HG03064 (cell line): ENCODE results near the gene CFAP410.

Source experiments
- ATAC-seq: cut with Tn5 transposase; IDR thresholded peaks from one replicate; pipeline ENCODE4 v1.9.1; 2021; ENCODE audit warnings: low read depth; ENCODE audit not compliant: unreplicated experiment

The CFAP410 gene

GRCh38 chr21:44332965-44333364, 6.2 kb downstream of the CFAP410 start:
- ATAC-seq = no peak

DNA sequence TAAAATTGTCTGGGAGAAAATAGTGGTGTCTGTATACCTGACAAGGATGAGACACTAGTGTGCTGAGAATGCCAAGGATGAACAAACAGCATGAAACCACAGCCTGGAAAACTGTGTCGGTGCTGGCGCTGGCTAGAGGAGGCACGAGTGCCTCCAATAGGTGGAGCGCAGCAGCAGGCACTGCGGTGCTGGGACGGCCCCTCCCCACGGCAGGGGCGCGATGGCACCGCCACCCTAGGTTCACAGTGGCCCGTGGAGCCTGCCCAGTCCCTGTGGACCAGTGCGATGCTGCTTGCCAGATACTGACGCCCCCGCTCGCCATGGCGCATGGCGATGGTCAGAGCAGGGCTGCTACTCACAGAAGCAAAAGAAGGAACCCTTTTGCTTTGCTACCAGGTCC, 6.8 kb downstream of the CFAP410 start:
- no peak for ATAC-seq

DNA sequence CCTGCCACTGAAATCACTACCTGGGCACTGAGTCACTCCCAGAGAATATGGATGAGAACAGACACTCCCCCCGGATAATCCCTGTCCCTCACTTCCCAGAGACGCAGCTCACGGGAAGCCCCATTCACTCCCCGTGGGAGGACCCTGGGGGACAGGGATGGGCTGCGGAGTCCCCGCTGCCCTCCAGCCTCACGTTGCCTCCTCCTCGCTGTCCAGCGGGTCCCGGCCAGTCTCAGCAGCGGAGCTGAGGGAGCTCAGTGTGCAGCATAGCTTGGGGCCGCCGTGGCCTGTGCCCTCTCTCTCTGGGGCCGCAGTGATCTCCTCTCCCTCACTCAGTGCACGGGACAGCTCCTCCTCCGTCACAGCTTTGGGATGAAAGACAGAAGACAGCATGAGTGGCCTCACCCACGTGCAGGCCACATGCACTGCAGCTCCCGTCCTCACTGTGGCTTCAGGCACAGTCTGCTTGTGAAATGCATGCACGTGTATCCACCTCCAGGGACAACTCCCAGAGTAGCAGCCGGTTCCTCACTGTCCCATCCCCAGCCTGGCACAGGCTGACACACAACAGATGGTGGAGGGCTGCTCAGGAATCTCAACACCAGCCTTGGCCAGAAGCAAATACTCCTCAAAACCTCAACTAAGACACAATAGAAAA, 7.4 kb downstream of the CFAP410 start:
- no peak for ATAC-seq

GRCh38 chr21:44331209-44331608, 8.0 kb downstream of the CFAP410 start:
- no peak for ATAC-seq

- no peak for ATAC-seq
These were observed 8.5 kb downstream of the CFAP410 start for GRCh38 chr21:44330698-44331097.

GRCh38 chr21:44329971-44330681, 9.1 kb downstream of the CFAP410 start:
- no peak for ATAC-seq

GRCh38 chr21:44329086-44329889, 9.9 kb downstream of the CFAP410 start:
- ATAC-seq = no peak

GRCh38 chr21:44328242-44328895, 10.8 kb downstream of the CFAP410 start:
- no peak for ATAC-seq

DNA sequence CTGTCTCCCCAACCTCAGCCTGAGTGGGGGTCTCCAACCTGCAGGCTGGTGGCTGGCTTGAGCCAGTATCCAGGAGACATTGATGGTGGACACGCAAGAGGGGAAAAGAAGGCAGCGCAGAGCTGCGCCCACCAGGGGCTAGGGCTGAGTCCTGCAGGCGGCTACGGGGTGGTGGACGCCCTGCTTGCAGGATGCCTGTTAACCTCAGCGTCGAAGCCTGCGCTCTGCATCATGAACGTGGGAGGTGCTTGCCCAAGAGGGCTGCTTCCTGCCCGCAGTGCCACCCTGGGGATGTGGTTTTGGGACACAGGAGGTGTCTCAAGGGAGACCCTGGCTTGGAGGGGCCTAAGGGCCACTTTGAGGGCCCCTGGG, 11.6 kb downstream of the CFAP410 start:
- ATAC-seq = no peak

GRCh38 chr21:44326716-44327602, 12.2 kb downstream of the CFAP410 start:
- no peak for ATAC-seq

DNA sequence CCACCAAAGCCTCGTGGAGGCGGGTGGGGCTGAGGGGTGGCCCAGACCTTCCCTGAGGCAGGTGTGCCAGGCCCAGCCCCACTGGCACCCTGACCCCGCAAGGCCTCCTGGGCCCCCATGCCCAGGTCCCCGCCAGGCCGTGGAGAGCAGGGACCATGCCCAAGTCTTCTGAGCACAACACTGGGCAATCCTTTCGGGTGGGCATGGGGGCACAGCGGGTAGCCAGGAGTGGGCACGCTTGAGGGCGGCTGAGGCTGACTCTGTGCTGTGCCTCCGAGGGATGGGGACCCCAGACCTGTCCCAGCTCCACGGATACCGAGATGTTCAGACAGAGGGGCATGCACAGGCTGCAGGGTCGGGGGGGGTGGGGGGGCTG, 12.9 kb downstream of the CFAP410 start:
- ATAC-seq = no peak

DNA sequence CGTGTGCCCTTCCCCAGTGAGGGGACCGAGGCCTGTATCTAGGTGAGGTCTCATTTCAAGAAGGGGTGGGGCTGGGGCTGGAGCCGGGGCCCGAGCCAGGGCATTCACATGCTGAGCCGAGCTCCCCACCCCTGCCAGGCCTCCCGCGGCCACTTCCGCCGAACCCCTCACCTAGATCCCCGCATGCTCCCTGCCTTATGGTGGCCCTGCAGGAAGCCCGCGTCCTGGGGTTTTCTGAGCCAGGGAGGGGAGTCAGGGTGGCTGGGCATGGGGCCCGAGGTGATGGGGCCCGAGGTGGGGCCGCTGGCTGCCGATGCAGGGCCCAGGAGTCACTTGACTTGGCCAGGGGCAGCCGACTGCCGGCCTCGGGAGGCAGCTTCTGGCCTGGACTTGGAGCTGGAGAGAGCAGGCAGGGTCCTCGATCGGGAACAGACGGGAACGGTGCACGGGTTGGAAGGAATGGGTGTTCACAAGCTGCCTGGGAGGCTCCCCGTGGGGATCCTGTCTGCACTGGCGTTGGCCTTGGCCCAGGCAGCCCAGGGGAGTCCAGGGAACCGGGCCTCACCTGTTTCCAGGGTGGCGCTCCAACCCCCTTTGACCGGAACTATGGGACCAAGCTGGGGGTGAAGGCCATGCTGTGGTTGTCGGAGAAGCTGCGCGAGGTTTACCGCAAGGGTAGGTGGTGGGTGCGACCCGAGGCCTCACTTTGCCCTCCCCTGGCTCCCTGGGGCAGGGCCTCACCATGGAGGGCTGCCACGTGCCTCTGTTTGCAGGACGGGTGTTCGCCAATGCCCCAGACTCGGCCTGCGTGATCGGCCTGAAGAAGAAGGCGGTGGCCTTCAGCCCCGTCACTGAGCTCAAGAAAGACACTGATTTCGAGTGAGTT, 13.6 kb downstream of the CFAP410 start:
- ATAC-seq = no peak

- no peak for ATAC-seq
These were observed 14.4 kb downstream of the CFAP410 start for GRCh38 chr21:44324854-44325107.

DNA sequence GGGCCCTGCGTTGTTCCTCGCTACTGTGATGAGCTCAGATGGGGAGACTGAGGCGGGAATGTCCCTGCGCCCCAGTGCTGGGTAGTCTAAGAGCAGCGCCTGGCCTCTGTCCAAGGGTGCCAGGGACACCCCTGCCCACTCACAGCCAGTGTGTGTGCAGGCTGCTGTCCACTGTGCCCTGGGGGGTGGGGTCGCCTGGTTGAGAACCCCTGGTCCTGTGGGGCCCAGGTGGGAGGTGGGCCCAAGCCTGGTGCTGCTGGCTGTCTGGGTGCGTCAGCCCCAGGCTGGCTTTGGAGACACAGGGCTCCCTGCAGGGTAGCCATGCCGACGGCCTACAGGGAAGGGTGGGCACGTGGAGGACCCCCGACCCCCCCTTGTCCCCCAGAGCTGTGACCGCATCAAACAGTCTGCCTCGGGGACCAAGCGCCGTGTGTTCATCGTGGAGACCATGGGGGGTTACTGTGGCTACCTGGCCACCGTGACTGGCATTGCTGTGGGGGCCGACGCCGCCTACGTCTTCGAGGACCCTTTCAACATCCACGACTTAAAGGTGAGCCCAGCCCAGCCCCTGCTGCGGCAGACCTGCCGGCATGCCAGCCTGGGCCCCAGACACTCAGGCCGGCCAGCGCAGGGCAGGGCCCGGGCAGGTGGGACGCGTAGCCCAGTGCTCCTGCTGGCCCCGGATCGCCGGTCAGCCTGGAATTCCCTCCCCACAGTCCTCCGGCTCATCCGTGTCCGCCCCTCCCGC, 14.9 kb downstream of the CFAP410 start:
- ATAC-seq = no peak

- ATAC-seq = no peak
These were observed 15.6 kb downstream of the CFAP410 start for GRCh38 chr21:44323591-44323990.

DNA sequence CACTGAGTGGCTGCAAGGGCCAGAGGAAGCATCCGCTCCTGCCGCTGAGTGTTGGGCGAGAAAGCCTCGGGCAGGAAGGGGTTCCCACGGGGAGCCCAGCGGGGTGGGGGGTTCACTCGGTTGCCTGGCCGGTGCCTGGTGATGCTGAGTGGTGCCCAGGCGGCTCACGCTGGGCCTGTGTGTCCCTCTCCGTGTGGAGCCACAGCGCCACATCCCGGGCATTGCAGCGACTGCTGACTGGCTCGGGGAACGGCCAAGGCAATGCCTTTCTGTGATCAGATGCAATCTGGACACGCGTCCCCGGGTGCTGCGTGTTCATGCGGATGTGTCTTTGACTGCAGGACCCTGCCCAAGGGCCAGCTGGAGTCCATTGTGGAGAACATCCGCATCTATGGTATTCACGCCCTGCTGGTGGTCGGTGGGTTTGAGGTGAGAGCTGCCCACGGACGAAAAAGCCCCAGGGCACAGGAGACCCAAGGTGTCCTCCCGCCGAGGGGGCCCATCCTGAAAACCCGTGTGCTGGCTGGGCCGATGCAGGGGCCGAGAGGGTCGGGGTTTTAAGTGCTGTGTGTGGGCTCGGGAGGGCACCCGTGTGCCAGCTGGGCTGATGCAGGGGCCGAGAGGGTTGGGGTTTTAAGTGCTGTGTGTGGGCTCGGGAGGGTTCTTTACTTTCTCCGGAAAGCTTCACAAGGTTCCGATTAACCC, 16.4 kb downstream of the CFAP410 start:
- ATAC-seq = no peak

DNA sequence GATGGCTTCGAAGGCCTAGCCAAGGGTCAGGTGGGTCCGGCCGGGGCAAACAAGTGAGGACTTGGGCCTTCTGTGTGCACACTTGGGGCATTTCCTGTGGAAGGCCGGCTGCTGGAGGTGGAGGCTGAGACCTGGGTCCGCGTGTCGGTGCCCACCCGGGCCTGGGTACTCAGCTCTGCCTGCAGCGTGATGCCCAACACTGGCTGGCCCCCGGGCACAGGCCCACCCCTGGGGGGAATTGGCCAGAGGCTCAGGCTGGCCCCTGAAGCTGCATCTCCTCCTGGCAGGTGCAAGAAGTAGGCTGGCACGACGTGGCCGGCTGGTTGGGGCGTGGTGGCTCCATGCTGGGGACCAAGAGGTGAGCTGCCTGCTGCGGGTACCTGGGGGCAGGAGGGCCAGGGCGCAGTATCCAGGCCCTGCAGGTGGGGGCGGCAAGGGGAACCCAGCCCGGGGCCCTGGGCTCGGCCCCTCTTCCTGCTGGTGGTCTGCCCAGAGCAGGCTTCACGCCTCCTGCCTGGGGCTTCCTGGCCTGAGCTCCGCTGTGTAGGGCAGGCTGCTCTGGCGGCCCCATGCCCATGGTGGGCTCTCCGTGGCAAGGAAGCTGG, 17.2 kb downstream of the CFAP410 start:
- no peak for ATAC-seq

DNA sequence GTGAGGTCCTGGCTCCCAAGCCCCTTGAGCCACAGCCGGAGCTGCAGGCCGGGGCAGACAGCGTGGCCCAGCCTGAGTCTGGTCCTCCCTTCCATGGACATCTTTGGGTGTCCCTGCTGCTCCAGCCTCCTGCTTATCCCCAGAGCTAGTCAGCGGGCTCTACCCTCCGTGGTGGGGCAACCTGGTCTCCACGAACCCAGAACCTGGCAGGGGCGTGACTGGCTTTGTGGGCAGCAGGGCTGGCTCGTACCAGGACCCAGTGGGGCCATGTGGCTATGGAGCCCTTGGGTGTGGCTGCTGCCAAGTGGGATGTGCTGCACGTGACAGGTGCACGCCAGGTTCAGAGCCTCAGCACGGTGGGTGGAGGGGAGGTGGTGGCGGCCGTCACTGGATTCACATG, 18.3 kb downstream of the CFAP410 start:
- ATAC-seq = no peak
